GM18505 (cell line): Measurements from ENCODE around the gene LIMK1.

Experiments used
- ATAC-seq: cut with Tn5 transposase; IDR thresholded peaks from one replicate; pipeline ENCODE4 v1.9.1; 2021; ENCODE audit not compliant: unreplicated experiment
- POLR2A ChIP-seq: IDR thresholded peaks from 4 replicates; pipeline ENCODE4 v1.6.1; 2011; ENCODE audit warnings: borderline replicate concordance; ENCODE audit not compliant: insufficient read depth, insufficient read length; ENCODE audit errors: extremely low read depth

Gene LIMK1

DNA sequence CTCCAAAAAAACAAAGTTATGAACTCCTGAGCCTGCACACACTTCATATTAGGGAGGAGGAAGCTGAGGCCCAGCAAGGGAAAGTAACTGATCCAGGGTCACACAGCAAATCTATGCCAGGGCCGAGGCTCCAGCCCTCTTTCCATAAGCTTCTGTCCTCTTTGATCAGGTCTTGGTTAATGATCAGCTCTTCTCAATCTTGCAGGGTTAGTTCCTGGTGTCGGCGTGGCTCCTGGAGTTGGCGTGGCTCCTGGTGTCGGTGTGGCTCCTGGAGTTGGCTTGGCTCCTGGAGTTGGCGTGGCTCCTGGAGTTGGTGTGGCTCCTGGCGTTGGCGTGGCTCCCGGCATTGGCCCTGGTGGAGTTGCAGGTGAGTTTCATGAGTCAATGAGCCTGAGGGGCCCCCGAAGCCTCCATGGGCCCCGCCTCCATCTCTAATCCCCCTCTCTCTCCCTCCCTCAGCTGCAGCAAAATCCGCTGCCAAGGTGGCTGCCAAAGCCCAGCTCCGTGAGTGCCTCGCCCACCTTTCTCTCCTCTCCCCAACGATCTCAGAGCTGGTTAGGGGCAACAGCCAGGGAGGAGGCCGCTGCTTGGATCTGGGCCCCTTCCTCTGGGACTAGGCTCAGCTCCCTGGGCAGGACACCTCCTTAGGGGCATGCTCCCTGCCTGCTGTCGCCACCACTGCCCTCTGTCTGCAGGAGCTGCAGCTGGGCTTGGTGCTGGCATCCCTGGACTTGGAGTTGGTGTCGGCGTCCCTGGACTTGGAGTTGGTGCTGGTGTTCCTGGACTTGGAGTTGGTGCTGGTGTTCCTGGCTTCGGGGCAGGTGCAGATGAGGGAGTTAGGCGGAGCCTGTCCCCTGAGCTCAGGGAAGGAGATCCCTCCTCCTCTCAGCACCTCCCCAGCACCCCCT is 23.7 kb upstream of the LIMK1 start:
- TF ChIP-seq POLR2A = no peak
- ATAC-seq = no peak

DNA sequence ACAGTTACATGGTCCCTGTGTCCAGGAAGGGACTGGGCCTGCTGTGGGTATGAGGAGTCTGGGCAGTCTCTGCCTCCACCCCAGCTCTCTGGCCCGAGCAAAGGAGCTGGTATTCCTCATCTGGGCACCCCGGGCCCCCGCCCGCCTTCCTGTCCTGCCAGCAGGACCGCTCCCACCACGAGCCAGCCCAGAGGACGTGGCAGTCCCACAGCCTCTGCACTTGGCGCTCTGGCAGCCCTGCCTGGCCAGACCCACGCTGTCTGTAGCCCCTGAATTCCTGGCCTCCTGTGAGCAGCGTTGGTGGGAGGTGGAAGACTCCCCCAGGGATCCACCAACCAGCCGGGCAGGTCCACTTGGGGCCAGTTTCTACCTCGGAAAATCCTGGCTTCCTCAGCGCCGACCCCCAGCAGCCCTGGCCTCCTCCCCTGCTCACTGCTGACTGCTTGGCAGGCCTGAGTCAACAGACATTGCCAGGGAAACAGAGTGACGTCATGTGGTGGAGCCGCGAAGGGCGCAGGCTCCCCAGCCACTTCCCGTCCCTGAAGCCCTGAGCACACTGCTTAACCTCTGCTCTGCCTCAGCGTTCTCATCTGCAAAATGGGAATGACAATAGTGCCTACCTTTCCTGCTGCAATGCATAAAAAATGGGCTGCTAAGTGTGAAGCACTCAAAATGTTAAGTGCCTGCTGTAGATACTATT is 21.6 kb upstream of the LIMK1 start:
- ATAC-seq = no peak
- TF ChIP-seq POLR2A = no peak

DNA sequence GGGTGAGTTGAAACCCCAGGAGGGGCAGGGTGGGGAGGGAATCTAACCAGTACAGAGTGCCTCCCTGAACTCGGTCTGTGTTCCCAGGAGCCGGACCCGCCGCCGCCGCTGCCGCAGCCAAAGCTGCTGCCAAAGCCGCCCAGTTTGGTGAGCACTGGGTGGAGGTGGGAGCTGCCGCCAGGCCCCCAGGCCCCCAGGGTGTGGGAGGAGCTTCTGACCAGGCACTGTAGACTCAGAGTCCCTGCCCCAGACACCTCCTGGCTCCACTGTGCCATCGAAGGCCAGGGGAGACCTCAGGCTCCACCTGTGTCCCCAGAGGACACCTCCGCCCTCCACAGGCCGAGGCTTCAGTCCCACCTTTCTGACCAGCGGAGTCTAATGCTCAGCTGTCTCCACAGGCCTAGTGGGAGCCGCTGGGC is 20.4 kb upstream of the LIMK1 start:
- no peak for TF ChIP-seq POLR2A
- no peak for ATAC-seq

DNA sequence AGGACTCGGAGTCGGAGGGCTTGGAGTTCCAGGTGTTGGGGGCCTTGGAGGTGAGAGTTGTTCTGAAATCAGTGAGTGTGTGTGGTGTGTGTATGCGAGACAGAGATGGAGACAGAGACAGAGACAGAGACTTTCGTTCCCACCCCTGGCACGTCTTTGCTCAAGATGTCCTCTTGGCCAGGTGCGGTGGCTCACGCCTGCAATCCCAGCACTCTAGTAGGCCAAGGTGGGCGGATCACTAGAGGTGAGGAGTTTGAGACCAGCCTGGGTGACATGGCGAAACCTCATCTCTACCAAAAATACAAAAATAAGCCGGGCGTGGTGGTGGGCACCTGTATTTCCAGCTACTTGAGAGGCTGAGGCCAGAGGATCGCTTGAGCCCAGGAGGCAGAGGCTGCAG is 20.0 kb upstream of the LIMK1 start:
- no peak for TF ChIP-seq POLR2A
- ATAC-seq = no peak

DNA sequence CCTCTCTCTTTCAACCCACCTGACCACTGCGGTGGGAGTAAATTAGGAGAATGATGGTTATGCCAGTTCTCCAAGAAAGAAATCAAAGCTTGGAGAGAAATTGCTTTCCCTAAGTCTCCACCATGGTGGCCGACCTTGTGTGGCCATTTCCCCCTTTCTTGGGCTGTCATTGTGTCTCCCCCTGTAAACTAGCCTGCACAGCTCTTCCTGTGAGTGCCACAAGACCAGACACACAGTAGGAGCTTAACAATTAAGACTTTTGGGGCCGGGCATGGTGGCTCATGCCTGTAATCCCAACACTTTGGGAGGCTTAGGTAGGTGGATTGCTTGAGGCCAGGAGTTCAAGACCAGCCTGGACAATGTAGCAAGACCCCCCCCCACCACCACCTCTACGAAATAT is 18.9 kb upstream of the LIMK1 start:
- TF ChIP-seq POLR2A = no peak
- no peak for ATAC-seq

DNA sequence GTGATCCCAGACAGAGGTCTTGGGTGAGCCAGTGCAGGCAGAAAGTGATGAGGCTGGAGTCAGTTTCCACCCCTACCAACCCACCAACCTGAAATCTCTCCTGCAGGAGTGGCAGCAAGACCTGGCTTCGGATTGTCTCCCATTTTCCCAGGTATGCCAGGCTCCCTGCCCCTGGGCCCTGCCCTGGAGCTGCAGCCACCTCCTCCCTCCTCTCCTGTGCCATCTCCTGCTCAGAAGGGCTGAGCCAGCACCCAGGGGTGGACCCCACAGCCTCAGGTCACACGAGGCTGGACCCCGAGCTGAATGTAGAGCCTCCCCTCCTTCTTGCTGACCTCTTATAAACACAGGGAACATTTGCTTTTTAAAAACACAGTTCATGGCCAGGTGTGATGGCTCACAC is 17.0 kb upstream of the LIMK1 start:
- TF ChIP-seq POLR2A = no peak
- ATAC-seq = no peak

DNA sequence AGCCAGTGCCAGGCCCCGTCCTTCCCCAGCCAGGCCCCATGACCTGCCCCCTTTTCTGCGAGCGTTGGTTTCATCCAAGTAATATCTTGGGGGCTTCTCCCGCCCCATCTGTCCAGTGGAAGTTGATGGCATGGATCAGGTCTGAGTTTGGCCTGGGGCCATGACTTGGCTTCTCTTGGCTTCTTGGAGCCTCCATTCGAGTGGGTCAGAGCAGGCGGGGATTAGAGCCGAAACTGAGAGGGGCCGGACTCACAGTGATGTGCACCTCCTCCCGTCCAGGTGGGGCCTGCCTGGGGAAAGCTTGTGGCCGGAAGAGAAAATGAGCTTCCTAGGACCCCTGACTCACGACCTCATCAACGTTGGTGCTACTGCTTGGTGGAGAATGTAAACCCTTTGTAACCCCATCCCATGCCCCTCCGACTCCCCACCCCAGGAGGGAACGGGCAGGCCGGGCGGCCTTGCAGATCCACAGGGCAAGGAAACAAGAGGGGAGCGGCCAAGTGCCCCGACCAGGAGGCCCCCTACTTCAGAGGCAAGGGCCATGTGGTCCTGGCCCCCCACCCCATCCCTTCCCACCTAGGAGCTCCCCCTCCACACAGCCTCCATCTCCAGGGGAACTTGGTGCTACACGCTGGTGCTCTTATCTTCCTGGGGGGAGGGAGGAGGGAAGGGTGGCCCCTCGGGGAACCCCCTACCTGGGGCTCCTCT is 15.1 kb upstream of the LIMK1 start:
- ATAC-seq = no peak
- no peak for TF ChIP-seq POLR2A

DNA sequence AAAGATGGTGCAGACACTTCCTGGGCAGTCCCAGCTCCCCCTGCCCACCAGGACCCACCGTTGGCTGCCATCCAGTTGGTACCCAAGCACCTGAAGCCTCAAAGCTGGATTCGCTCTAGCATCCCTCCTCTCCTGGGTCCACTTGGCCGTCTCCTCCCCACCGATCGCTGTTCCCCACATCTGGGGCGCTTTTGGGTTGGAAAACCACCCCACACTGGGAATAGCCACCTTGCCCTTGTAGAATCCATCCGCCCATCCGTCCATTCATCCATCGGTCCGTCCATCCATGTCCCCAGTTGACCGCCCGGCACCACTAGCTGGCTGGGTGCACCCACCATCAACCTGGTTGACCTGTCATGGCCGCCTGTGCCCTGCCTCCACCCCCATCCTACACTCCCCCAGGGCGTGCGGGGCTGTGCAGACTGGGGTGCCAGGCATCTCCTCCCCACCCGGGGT is 14.5 kb upstream of the LIMK1 start:
- no peak for ATAC-seq
- no peak for TF ChIP-seq POLR2A

DNA sequence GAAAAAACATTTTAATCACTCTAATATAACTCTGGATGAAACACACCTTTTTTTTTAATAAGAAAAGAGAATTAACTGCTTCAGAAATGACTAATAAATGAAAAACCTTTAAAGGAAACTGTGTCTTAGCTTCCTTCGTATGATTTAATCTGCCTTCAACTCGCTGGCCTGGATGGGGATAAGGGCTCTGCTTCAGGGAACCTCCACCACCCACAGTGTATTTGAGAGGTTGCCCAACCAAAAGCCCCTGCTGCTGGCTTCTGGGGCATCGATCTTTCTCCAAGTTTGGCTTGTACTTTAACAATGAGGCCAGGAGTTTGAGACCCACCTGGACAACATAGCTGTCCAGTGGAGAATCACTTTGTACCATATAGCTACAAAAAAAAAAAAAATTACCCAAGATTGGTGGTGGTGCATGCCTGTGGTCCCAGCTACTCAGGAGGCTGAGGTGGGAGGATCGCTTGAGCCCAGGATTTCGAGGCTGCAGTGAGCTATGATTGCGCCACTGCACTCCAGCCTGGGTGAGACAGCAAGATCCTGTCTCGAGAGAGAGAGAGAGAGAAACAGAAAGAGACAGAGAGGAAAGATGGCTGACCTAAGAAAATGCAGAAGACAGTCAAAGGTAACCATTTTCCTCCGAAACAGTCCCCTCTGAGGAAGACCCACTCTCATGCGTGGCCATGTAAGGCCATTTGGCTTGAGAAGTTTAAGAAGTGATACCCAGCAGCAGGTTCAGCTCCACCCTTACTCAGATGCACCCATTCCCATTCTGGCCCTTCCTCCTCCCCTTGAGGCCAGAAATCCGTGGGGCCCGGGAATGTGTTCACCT is 13.6 kb upstream of the LIMK1 start:
- ATAC-seq = no peak
- no peak for TF ChIP-seq POLR2A

DNA sequence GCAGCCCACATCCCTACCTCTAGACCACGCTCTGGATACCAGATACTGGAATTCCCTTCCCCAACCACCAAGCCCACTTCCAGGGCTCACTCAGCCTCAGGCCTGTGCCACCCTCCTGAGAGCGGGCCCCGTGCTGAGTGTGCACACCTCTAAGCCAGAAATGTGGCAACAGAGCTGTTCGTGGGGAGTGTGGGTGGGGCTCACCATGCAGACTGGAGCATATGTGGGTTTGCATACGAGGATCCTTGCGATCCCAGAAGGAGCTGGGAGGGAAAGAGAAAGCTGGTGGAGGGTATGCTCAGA is 13.0 kb upstream of the LIMK1 start:
- no peak for TF ChIP-seq POLR2A
- no peak for ATAC-seq

DNA sequence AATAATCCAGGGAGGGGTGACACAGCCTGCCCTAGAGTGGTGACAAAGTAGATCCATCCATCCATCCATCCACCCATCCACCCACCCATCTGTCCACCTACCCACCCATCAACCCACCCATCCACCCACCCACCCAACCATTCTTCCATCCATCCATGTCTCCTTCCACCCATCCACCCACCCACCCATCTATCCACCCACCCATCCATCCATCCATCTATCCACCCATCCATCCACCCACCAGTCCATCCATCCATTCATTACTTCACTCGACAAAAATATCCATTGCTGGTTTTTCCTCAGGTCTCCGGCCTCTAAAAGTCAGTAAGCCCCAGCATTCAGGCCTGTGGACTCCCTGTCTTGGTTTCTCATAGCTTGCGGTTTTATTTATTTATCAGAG is 12.5 kb upstream of the LIMK1 start:
- TF ChIP-seq POLR2A = no peak
- ATAC-seq = no peak

DNA sequence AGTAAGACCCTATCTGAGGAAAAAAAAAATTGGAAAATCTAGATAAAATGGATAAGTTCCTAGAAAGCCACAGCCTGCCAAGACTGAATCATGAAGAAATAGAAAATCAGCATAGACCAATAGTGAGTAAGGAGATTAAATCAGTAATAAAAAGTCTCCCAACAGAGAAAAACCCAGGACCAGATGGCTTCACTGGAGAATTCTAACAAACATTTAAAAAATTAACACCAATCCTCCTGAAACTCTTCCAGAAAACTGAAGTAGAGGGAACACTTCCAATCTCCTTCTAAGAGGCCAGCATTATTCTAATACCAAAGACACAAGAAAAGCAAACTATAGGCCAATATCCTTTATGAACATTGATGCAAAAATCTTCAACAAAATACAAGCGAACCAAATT is 8.8 kb upstream of the LIMK1 start:
- no peak for TF ChIP-seq POLR2A
- no peak for ATAC-seq

DNA sequence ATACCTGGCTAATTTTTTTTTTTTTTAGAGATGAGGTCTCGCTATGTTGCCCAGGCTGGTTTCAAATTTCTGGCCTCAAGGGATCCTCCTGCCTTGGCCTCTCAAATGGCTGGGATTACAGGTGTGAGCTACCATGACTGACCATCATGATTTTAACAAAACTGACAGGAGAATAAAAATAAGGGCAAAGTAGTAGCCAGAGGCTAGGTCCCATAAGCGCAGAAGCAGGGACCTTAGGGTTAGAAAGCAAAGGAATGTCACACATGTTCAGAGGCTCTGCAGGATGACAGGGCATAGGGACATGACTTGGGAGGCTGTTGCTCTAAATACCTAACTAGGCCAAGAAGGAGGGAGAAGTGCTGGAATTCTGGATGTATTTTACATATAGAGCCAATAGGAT is 5.1 kb upstream of the LIMK1 start:
- no peak for ATAC-seq
- TF ChIP-seq POLR2A = no peak
